ENCODE results near the gene FLYWCH1.

Gene FLYWCH1

GRCh38 chr16:2911638-2912329 lies at the start of gene FLYWCH1:
Gene FLYWCH1, plus strand, starts transcription at chr16:2911931. Its CDS starts 17,755 bp downstream, at chr16:2929686.
- DNase-seq = peak; percentile 74

GRCh38 chr16:2865651-2866050 lies 46.1 kb upstream of the FLYWCH1 start:
- DNase-seq = no peak

- no peak for DNase-seq
Measured at GRCh38 chr16:2866431-2866830, 45.3 kb upstream of the FLYWCH1 start.

GRCh38 chr16:2867661-2867986 lies 44.1 kb upstream of the FLYWCH1 start:
- DNase-seq = no peak

GRCh38 chr16:2867987-2868789 lies 43.5 kb upstream of the FLYWCH1 start:
- DNase-seq = peak; percentile 72

GRCh38 chr16:2871926-2872325 lies 39.8 kb upstream of the FLYWCH1 start:
- no peak for DNase-seq

GRCh38 chr16:2874032-2874911 lies 37.5 kb upstream of the FLYWCH1 start:
- DNase-seq = no peak

- DNase-seq = peak; percentile 43
Measured at GRCh38 chr16:2874912-2875362, 36.8 kb upstream of the FLYWCH1 start.

- DNase-seq = no peak
Measured at GRCh38 chr16:2879854-2880508, 31.8 kb upstream of the FLYWCH1 start.

- no peak for DNase-seq
Measured at GRCh38 chr16:2881783-2882649, 29.7 kb upstream of the FLYWCH1 start.

- peak; percentile 94 for DNase-seq
Measured at GRCh38 chr16:2882650-2883457, 28.9 kb upstream of the FLYWCH1 start, which contains the start of gene FLYWCH2. Gene FLYWCH2, plus strand, starts transcription at chr16:2883215. Its CDS starts 13,235 bp downstream, at chr16:2896450.

GRCh38 chr16:2883458-2883908 lies 28.2 kb upstream of the FLYWCH1 start:
- no peak for DNase-seq

GRCh38 chr16:2884041-2884451 lies 27.7 kb upstream of the FLYWCH1 start:
- no peak for DNase-seq

GRCh38 chr16:2894231-2894630 lies 17.5 kb upstream of the FLYWCH1 start:
- DNase-seq = no peak

GRCh38 chr16:2895813-2896212 lies 15.9 kb upstream of the FLYWCH1 start:
- DNase-seq = no peak

GRCh38 chr16:2896480-2897010 lies 15.2 kb upstream of the FLYWCH1 start:
- DNase-seq = no peak

- DNase-seq = no peak
Measured at GRCh38 chr16:2897110-2897509, 14.6 kb upstream of the FLYWCH1 start.

- DNase-seq = no peak
Measured at GRCh38 chr16:2898831-2899563, 12.7 kb upstream of the FLYWCH1 start.

GRCh38 chr16:2899564-2900072 lies 12.1 kb upstream of the FLYWCH1 start:
- DNase-seq = no peak

Data from NCI-H2029 treated with DMSO at 0.1 percent for 48 hours (cell line).